Stimulated activated CD8-positive, alpha-beta memory T cell treated with anti-CD3 and anti-CD28 coated beads, Interleukin-2, amount 100 ng/mL, for 1 hour (primary cell): ENCODE data around the gene TKFC.
"Not testable (repeated sequence)": the region's sequence is repeated elsewhere in the genome, so short reads cannot be mapped to it uniquely, and the experiment has no call there.

Source experiments
- DNase-seq, 2 donors: peaks; one replicate each; pipeline ENCODE4 v3.0.0-alpha.2; 2020; ENCODE audit warnings: low read depth in 2 of 2

TKFC gene

GRCh38 chr11:61369372-61370348 is 36.6 kb downstream of the TKFC start:
- no peak for DNase-seq

- DNase-seq, result no peak
Observed at GRCh38 chr11:61370349-61371005, 37.4 kb downstream of the TKFC start.

GRCh38 chr11:61372659-61373420 is 39.8 kb downstream of the TKFC start:
- no peak for DNase-seq

- no peak for DNase-seq
Observed at GRCh38 chr11:61375761-61376108, 42.7 kb downstream of the TKFC start.

GRCh38 chr11:61377461-61378160 is 44.6 kb downstream of the TKFC start:
- DNase-seq, result no peak

- DNase-seq, result no peak
Observed at GRCh38 chr11:61378713-61379313, 45.8 kb downstream of the TKFC start.

GRCh38 chr11:61380884-61381283 is 47.9 kb downstream of the TKFC start:
- DNase-seq, result no peak

- DNase-seq, result not testable (repeated sequence)
Observed at GRCh38 chr11:61383859-61384258, 50.8 kb downstream of the TKFC start.

GRCh38 chr11:61384271-61385242 is 51.5 kb downstream of the TKFC start:
- no peak for DNase-seq

- no peak for DNase-seq
Observed at GRCh38 chr11:61390161-61390560, 57.1 kb downstream of the TKFC start.

- no peak for DNase-seq
Observed at GRCh38 chr11:61392981-61393595, 60.1 kb downstream of the TKFC start.
